ENCODE results near the gene GLIS1. TPM values are rescaled to one million over a fixed set of nuclear protein-coding genes. Genes with fewer than 3 reads are reported as not detected.

Gene GLIS1
- total and polyA plus RNA-seq, 2 experiments from 2014 or later, result 0.77 to 0.95 TPM

DNA sequence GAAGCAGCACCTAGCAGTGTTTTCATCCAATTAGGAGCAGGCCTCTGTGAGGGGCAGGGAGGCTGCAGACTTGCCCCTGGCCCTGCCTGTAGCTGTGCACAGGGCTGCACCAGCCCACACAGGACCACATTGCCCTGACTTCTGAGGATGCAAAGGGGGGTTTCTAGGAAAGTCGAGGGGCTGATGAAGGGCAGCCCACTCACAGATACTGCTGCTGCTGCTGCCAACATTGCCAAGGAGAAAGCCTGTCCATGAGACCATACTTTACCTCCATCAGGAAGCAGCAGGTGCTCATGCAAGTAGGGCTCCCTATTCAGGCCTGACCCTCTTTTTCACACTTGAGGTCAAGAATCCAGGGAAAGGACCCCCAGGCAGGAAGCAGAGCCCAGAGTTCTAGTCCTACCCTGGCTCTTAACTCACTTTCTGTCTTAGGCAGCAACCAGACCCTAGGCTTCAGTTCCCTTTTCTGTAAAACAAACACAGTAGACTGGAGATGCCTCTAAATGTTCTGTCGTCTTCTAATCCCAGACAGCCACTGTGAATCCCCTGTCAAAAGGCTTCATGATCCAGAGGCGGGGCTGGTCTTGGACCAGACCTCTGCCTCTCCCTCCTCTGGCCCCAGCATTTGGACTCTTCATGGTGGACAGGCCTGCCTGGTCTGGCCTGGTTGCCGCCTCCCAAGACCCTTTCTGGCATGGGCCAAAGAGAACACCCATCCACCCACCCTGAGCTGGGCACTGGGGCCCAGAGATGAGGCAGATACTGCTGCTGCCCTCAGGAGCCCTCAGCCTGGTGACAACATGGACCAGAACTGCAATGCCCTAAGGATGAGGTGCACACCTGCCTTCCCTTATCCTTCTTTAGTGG lies 120.2 kb downstream of the GLIS1 start:
- H3K9me3 ChIP-seq (ENCODE audit: low read depth), result no peaks in the 10 kb centered on the region
- H3K36me3 ChIP-seq, result no peaks in the 10 kb centered on the region
- H3K4me1 ChIP-seq (ENCODE audit: low read depth), result no peaks in the 10 kb centered on the region
- no peak for DNase-seq (ENCODE audit: low read depth in 1 of 2, low spot score in 1 of 2)
- no peak overlapping the region for H3K27ac ChIP-seq
- no peak for TF ChIP-seq CTCF (IDR thresholded peaks at IDR 0.05; ENCODE audit: low read depth, low read length)
- H3K4me3 ChIP-seq, result no peak overlapping the region
- no peaks in the 10 kb centered on the region for H3K27me3 ChIP-seq

GRCh38 chr1:53617851-53618499 lies 121.0 kb downstream of the GLIS1 start:
- H3K4me1 ChIP-seq (ENCODE audit: low read depth), result no peaks in the 10 kb centered on the region
- no peak for DNase-seq (ENCODE audit: low read depth in 1 of 2, low spot score in 1 of 2)
- no peaks in the 10 kb centered on the region for H3K36me3 ChIP-seq
- H3K4me3 ChIP-seq, result no peak overlapping the region
- H3K27ac ChIP-seq, result no peak overlapping the region
- H3K9me3 ChIP-seq (ENCODE audit: low read depth), result no peaks in the 10 kb centered on the region
- TF ChIP-seq CTCF (IDR thresholded peaks at IDR 0.05; ENCODE audit: low read depth, low read length), result no peak
- H3K27me3 ChIP-seq, result no peaks in the 10 kb centered on the region

GRCh38 chr1:53617382-53617781 lies 121.6 kb downstream of the GLIS1 start:
- Histone ChIP-seq H3K9me3 (ENCODE audit: low read depth) (no peaks in the 10 kb centered on the region), H3K27me3 (no peaks in the 10 kb centered on the region), H3K4me1 (ENCODE audit: low read depth) (no peaks in the 10 kb centered on the region), H3K36me3 (no peaks in the 10 kb centered on the region), H3K4me3 (no peak overlapping the region), H3K27ac (no peak overlapping the region)
- no peak for DNase-seq (ENCODE audit: low read depth in 1 of 2, low spot score in 1 of 2)
- no peak for TF ChIP-seq CTCF (IDR thresholded peaks at IDR 0.05; ENCODE audit: low read depth, low read length)

DNA sequence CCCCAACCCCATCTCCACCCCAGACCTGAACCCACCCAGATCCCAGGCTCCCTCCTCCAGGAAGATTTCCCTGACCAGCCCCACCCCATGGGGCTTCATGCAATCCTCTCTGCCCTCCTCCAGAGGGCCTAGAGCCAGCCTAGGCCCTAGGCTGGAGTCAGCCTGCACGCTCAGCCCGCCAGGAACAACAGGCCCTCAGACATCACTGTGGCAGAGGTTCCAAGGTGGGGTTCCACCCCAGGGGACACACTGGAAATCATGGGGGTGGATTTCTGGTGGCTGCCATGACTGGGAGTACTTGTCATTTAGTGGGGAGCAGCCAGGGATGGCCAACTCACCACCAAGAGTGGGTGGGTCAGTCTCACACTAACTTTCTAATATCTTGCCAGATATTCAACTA lies 122.0 kb downstream of the GLIS1 start:
- Histone ChIP-seq H3K4me3 (no peak overlapping the region), H3K27me3 (no peaks in the 10 kb centered on the region), H3K4me1 (ENCODE audit: low read depth) (no peaks in the 10 kb centered on the region), H3K9me3 (ENCODE audit: low read depth) (no peaks in the 10 kb centered on the region), H3K36me3 (no peaks in the 10 kb centered on the region), H3K27ac (no peak overlapping the region)
- no peak for TF ChIP-seq CTCF (IDR thresholded peaks at IDR 0.05; ENCODE audit: low read depth, low read length)
- DNase-seq (ENCODE audit: low read depth in 1 of 2, low spot score in 1 of 2), result no peak

- DNase-seq (ENCODE audit: low read depth in 1 of 2, low spot score in 1 of 2), result no peak
- no peaks in the 10 kb centered on the region for H3K9me3 ChIP-seq (ENCODE audit: low read depth)
- H3K4me1 ChIP-seq (ENCODE audit: low read depth), result no peaks in the 10 kb centered on the region
- no peaks in the 10 kb centered on the region for H3K36me3 ChIP-seq
- no peak overlapping the region for H3K27ac ChIP-seq
- no peak overlapping the region for H3K4me3 ChIP-seq
- no peak for TF ChIP-seq CTCF (IDR thresholded peaks at IDR 0.05; ENCODE audit: low read depth, low read length)
- H3K27me3 ChIP-seq, result no peaks in the 10 kb centered on the region
Observed at GRCh38 chr1:53616511-53616910, 122.5 kb downstream of the GLIS1 start.

All from cardiac muscle cell (in vitro differentiated cells and primary cell).